Measurements from ENCODE around the gene HIVEP3.

DNA sequence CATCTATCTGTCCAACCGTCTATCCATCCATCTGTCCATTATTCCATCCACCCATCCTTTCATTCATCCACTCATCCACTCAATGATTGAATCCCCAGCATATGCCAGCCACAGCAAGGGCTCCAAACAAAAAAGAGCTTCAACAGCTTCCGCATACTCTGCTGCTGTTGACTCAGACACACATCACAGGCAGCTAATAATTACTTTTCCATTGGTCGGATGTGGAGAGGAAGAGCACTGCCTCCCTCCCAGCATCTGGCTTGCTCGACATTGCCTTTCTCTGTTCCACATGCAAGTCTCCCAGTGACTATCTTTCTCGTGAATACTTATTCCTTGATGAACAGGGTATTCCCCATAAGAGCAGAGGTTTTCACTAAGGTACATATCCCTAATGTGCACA, 176.5 kb downstream of the HIVEP3 start:
- TF ChIP-seq, protein P1, sequence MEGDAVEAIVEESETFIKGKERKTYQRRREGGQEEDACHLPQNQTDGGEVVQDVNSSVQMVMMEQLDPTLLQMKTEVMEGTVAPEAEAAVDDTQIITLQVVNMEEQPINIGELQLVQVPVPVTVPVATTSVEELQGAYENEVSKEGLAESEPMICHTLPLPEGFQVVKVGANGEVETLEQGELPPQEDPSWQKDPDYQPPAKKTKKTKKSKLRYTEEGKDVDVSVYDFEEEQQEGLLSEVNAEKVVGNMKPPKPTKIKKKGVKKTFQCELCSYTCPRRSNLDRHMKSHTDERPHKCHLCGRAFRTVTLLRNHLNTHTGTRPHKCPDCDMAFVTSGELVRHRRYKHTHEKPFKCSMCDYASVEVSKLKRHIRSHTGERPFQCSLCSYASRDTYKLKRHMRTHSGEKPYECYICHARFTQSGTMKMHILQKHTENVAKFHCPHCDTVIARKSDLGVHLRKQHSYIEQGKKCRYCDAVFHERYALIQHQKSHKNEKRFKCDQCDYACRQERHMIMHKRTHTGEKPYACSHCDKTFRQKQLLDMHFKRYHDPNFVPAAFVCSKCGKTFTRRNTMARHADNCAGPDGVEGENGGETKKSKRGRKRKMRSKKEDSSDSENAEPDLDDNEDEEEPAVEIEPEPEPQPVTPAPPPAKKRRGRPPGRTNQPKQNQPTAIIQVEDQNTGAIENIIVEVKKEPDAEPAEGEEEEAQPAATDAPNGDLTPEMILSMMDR (IDR thresholded peaks at IDR 0.05; ENCODE audit: poor library complexity): no peak
- TF ChIP-seq EZH2phosphoT487 (IDR thresholded peaks at IDR 0.05; ENCODE audit: low read depth, severe bottlenecking, unreplicated experiment) (no peak), EZH2 (IDR thresholded peaks at IDR 0.05; ENCODE audit: borderline replicate concordance) (no peak)
